ENCODE results near the gene EFNA2. TPM values are rescaled to one million over a fixed set of nuclear protein-coding genes. Genes with fewer than 3 reads are reported as not detected.

The EFNA2 gene
- total RNA-seq, 1 experiment from 2014 or later = 12.2 TPM

DNA sequence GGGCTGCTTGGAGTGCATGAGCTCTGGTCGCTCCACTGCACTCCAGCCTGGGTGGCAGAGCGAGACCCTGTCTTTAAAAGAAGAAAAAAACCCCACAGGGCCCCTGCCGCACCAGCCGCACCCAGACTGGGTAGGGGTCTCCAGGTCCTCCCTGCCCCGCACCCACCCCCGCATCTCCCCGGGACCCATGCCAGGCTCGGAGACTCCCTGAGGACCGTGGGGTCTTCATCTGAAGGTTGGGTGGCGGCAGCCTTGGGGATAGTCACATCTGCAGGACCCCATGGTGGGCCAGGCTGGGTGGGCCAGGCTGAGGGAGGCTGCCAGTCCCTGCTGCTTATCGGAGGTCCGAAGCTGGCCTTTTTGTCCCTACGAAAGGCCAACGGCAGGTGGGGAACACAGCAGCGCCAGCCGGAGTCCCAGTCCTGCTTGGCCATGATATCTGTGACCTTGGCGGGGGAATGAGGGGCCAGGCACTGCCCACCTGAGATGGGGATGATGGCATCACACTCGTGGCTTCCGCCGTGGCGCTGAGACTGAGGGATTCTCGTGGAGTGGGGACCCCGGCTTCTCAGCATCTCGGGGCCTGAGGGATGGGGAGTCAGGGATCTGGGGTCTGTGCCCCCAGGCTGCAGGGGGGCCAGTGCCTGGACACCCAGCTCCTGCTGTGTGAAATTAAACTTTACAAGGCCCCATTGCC lies 11.1 kb downstream of the EFNA2 start:
- no peak overlapping the region for H3K4me2 ChIP-seq (ENCODE audit: low read length)
- ATAC-seq (no peak), DNase-seq (ENCODE audit: low read depth, low spot score) (no peak)
- intact Hi-C loops (cut with micrococcal nuclease) = no loop called here
- H3K9me3 ChIP-seq (ENCODE audit: control insufficient read depth in 1 of 2, insufficient read depth in 1 of 2, low read depth in 1 of 2, low read length in 2 of 2) = no peaks in the 10 kb centered on the region
- no peaks in the 10 kb centered on the region for H3K79me2 ChIP-seq (ENCODE audit: insufficient read depth, low read length)
- TF ChIP-seq CEBPB (IDR thresholded peaks at IDR 0.05; ENCODE audit: low read depth) = no peak
- H3K27me3 ChIP-seq (ENCODE audit: insufficient read depth, low read length) = no peaks in the 10 kb centered on the region
- RAD21 ChIA-PET (ENCODE audit: low non-redundant PET in 1 of 2, low total read pairs in 2 of 2, uncharacterized antibody in 2 of 2, unreplicated experiment in 2 of 2) = no interaction called here
- CTCF ChIA-PET = no interaction called here
- POLR2A ChIA-PET = no interaction called here
- no peaks in the 10 kb centered on the region for H3K36me3 ChIP-seq (ENCODE audit: control insufficient read depth in 1 of 2, insufficient read depth in 2 of 2, low read length in 2 of 2)
- H4K20me1 ChIP-seq (ENCODE audit: insufficient read depth) = no peaks in the 10 kb centered on the region
- H2AFZ ChIP-seq (ENCODE audit: low read depth, low read length, poor library complexity, severe bottlenecking) = no peak overlapping the region
- no peak overlapping the region for H3K27ac ChIP-seq (ENCODE audit: low read depth, low read length)
- no peaks in the 10 kb centered on the region for H3K9me2 ChIP-seq (ENCODE audit: insufficient read depth)
- H3K4me3 ChIP-seq (replicated peaks in 1 of 2; ENCODE audit: low read depth in 1 of 2, low read length in 2 of 2) = no peak overlapping the region
- H3K9ac ChIP-seq (ENCODE audit: low read length) = no peak overlapping the region
- BruUV-seq (replicated peaks) = no TSS peak
- peaks cover 1 to 6% of the 10 kb centered on the region in 2 experiments; a peak in 2 of 4 replicates for H3K4me1 ChIP-seq (ENCODE audit: control insufficient read depth in 1 of 2, insufficient read depth in 2 of 2, low read length in 2 of 2)

DNA sequence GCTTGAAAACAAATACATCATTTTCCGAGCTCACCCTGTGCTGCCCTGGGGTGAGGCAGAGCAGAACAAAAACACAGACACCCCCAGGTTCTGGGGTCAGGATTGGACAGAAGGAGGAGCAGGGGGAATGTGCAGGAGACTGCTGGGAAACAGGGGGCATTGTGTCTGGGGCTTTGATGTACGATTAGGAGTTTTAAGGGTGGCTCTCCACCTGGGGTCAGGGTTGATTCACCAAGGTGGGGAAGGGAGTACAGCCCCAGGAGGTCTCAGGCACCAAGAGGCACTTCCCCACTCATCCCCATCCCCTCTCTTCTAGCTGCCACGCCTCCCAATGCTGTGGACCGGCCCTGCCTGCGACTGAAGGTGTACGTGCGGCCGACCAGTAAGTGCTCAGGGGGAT lies 12.6 kb downstream of the EFNA2 start:
- BruUV-seq (replicated peaks) = no TSS peak

More for the DNA sequence above, 12.6 kb downstream of the EFNA2 start:
- DNase-seq (ENCODE audit: low read depth, low spot score) = no peak
- no peak for TF ChIP-seq ZFX (IDR thresholded peaks at IDR 0.05)
- no peak for TF ChIP-seq POLR2A (IDR thresholded peaks at IDR 0.05; ENCODE audit: borderline replicate concordance, extremely low read depth, insufficient read depth, insufficient read length)
- no peak for TF ChIP-seq SIN3A (IDR thresholded peaks at IDR 0.05; ENCODE audit: low read depth)
- TF ChIP-seq ELF1 (IDR thresholded peaks at IDR 0.05; ENCODE audit: borderline replicate concordance, low read depth) = no peak
- no peak for TF ChIP-seq POLR2AphosphoS5 (IDR thresholded peaks at IDR 0.05; ENCODE audit: low read depth, low read length)
- TF ChIP-seq, protein P1, sequence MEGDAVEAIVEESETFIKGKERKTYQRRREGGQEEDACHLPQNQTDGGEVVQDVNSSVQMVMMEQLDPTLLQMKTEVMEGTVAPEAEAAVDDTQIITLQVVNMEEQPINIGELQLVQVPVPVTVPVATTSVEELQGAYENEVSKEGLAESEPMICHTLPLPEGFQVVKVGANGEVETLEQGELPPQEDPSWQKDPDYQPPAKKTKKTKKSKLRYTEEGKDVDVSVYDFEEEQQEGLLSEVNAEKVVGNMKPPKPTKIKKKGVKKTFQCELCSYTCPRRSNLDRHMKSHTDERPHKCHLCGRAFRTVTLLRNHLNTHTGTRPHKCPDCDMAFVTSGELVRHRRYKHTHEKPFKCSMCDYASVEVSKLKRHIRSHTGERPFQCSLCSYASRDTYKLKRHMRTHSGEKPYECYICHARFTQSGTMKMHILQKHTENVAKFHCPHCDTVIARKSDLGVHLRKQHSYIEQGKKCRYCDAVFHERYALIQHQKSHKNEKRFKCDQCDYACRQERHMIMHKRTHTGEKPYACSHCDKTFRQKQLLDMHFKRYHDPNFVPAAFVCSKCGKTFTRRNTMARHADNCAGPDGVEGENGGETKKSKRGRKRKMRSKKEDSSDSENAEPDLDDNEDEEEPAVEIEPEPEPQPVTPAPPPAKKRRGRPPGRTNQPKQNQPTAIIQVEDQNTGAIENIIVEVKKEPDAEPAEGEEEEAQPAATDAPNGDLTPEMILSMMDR (IDR thresholded peaks at IDR 0.05 in 2 of 3, conservative IDR thresholded peaks at IDR 0.05 in 1 of 3; ENCODE audit: borderline replicate concordance in 1 of 3, insufficient read depth in 1 of 3, low read depth in 2 of 3, low read length in 2 of 3) = no peak
- no peak for TF ChIP-seq EGR1 (IDR thresholded peaks at IDR 0.05; ENCODE audit: low read depth)
- no peak overlapping the region for H3K9ac ChIP-seq (ENCODE audit: low read length)
- no peaks in the 10 kb centered on the region for H3K9me3 ChIP-seq (ENCODE audit: control insufficient read depth in 1 of 2, insufficient read depth in 1 of 2, low read depth in 1 of 2, low read length in 2 of 2)
- H3K27me3 ChIP-seq (ENCODE audit: insufficient read depth, low read length) = no peaks in the 10 kb centered on the region
- no peak for ATAC-seq
- H3K4me3 ChIP-seq (replicated peaks in 1 of 2; ENCODE audit: low read depth in 1 of 2, low read length in 2 of 2) = no peak overlapping the region
- no peaks in the 10 kb centered on the region for H3K9me2 ChIP-seq (ENCODE audit: insufficient read depth)
- intact Hi-C loops (cut with micrococcal nuclease) = no loop called here
- H3K36me3 ChIP-seq (ENCODE audit: control insufficient read depth in 1 of 2, insufficient read depth in 2 of 2, low read length in 2 of 2) = no peaks in the 10 kb centered on the region
- H2AFZ ChIP-seq (ENCODE audit: low read depth, low read length, poor library complexity, severe bottlenecking) = no peak overlapping the region
- H3K79me2 ChIP-seq (ENCODE audit: insufficient read depth, low read length) = no peaks in the 10 kb centered on the region
- ChIA-PET POLR2A (no interaction called here), CTCF (interaction anchor here (0.7 kb wide), 1 partner anchor 766 kb away, joined by 3 read pairs; no protein-coding TSS in a partner anchor), RAD21 (ENCODE audit: low non-redundant PET in 1 of 2, low total read pairs in 2 of 2, uncharacterized antibody in 2 of 2, unreplicated experiment in 2 of 2) (no interaction called here)
- no peaks in the 10 kb centered on the region for H4K20me1 ChIP-seq (ENCODE audit: insufficient read depth)
- H3K4me2 ChIP-seq (ENCODE audit: low read length) = no peak overlapping the region
- H3K4me1 ChIP-seq (ENCODE audit: control insufficient read depth in 1 of 2, insufficient read depth in 2 of 2, low read length in 2 of 2) = no peaks in the 10 kb centered on the region; a peak in 1 of 4 replicates
- H3K27ac ChIP-seq (ENCODE audit: low read depth, low read length) = no peak overlapping the region
